GM23248 (cell line): ENCODE results near the gene CADPS.

Experiments used
- EZH2 ChIP-seq: fragments of 200-600 bp; sonication (generic); IDR thresholded peaks from 2 replicates; pipeline ENCODE4 v1.6.1; 2018; ENCODE audit warnings: antibody characterized with exemption, mild to moderate bottlenecking; ENCODE audit not compliant: insufficient read depth, poor library complexity, severe bottlenecking
- EZH2phosphoT487 ChIP-seq: fragments of 200-600 bp; sonication (generic); IDR thresholded peaks from 2 replicates; pipeline ENCODE4 v1.6.1; 2018; ENCODE audit warnings: antibody characterized with exemption, moderate library complexity, mild to moderate bottlenecking, low read depth; ENCODE audit not compliant: insufficient read depth

- TF ChIP-seq EZH2 (no peak), EZH2phosphoT487 (no peak)
Observed at GRCh38 chr3:62757045-62757444, 118.2 kb downstream of the CADPS start.
